H9 (cell line): Measurements from ENCODE around the gene TSC22D1. TPM values are rescaled to one million over a fixed set of nuclear protein-coding genes. Genes with fewer than 3 reads are reported as not detected.

Experiments used
- DNase-seq: peaks from one replicate; pipeline ENCODE4 v3.0.0-alpha.2; 2017
- H2AFZ ChIP-seq: one replicate; pipeline ENCODE4 v1.6.1; 2013; ENCODE audit warnings: mild to moderate bottlenecking, low read length, control low read depth, moderate library complexity
- H2AK5ac ChIP-seq: 2 replicates; pipeline ENCODE4 v1.6.1; 2013; ENCODE audit warnings: low read length, control low read depth, mixed read lengths; ENCODE audit not compliant: insufficient read length
- H2BK120ac ChIP-seq: one replicate; pipeline ENCODE4 v1.6.1; 2013; ENCODE audit warnings: low read depth, mild to moderate bottlenecking, low read length, control low read depth, inconsistent platforms; ENCODE audit not compliant: poor library complexity, severe bottlenecking
- H2BK12ac ChIP-seq: 2 replicates; pipeline ENCODE4 v1.6.1; 2013; ENCODE audit warnings: low read length, control low read depth, mixed read lengths, low read depth; ENCODE audit not compliant: insufficient read length
- H2BK15ac ChIP-seq: 2 replicates; pipeline ENCODE4 v1.6.1; 2013; ENCODE audit warnings: low read depth, low read length, control low read depth
- H2BK20ac ChIP-seq: one replicate; pipeline ENCODE4 v1.6.1; 2013; ENCODE audit warnings: low read depth, mild to moderate bottlenecking, low read length, control low read depth, inconsistent platforms; ENCODE audit not compliant: poor library complexity, severe bottlenecking
- H2BK5ac ChIP-seq: 2 replicates; pipeline ENCODE4 v1.6.1; 2013; ENCODE audit warnings: low read length, control low read depth, mixed read lengths; ENCODE audit not compliant: insufficient read length
- H3K14ac ChIP-seq: 2 replicates; pipeline ENCODE4 v1.6.1; 2013; ENCODE audit warnings: low read length, control low read depth; ENCODE audit not compliant: insufficient read depth
- H3K18ac ChIP-seq: 2 replicates; pipeline ENCODE4 v1.6.1; 2013; ENCODE audit warnings: low read depth, mild to moderate bottlenecking, mixed read lengths, low read length, control low read depth; ENCODE audit not compliant: insufficient read length
- H3K23ac ChIP-seq: 2 replicates; pipeline ENCODE4 v1.6.1; 2013; ENCODE audit warnings: low read length, control low read depth, mixed read lengths, low read depth; ENCODE audit not compliant: insufficient read length
- H3K23me2 ChIP-seq: 2 replicates; pipeline ENCODE4 v1.6.1; 2013; ENCODE audit warnings: low read depth, mild to moderate bottlenecking, mixed read lengths, low read length, control low read depth; ENCODE audit not compliant: insufficient read length, poor library complexity, severe bottlenecking
- H3K27ac ChIP-seq: 2 replicates; pipeline ENCODE4 v1.5.1; 2013; ENCODE audit warnings: low read length, control low read depth, mixed read lengths, low read depth; ENCODE audit not compliant: insufficient read length
- H3K27me3 ChIP-seq: 2 replicates; pipeline ENCODE4 v1.6.1; 2013; ENCODE audit warnings: low read length, control low read depth, inconsistent platforms; ENCODE audit not compliant: insufficient read depth
- H3K4ac ChIP-seq: 2 replicates; pipeline ENCODE4 v1.6.1; 2013; ENCODE audit warnings: low read depth, mild to moderate bottlenecking, control low read depth, inconsistent platforms, low read length, moderate library complexity
- H3K4me1 ChIP-seq: 2 replicates; pipeline ENCODE4 v1.6.1; 2013; ENCODE audit warnings: low read length, control low read depth, inconsistent platforms; ENCODE audit not compliant: insufficient read depth
- H3K4me2 ChIP-seq: 2 replicates; pipeline ENCODE4 v1.6.1; 2013; ENCODE audit warnings: low read length, control low read depth, mixed read lengths; ENCODE audit not compliant: insufficient read length, insufficient read depth
- H3K56ac ChIP-seq: 2 replicates; pipeline ENCODE4 v1.6.1; 2013; ENCODE audit warnings: low read depth, mild to moderate bottlenecking, mixed read lengths, low read length, control low read depth; ENCODE audit not compliant: insufficient read length
- H3K79me1 ChIP-seq: 2 replicates; pipeline ENCODE4 v1.6.1; 2013; ENCODE audit warnings: low read depth, mild to moderate bottlenecking, moderate library complexity, low read length, control low read depth, inconsistent platforms; ENCODE audit not compliant: insufficient read depth, poor library complexity, severe bottlenecking
- H3K79me2 ChIP-seq: 2 replicates; pipeline ENCODE4 v1.6.1; 2013; ENCODE audit warnings: low read length, control low read depth, inconsistent platforms; ENCODE audit not compliant: insufficient read depth
- H3K9ac ChIP-seq: 2 replicates; pipeline ENCODE4 v1.6.1; 2013; ENCODE audit warnings: low read length, control low read depth, mixed read lengths; ENCODE audit not compliant: insufficient read length; ENCODE audit errors: extremely low read depth
- H3K9me3 ChIP-seq: one replicate; pipeline ENCODE4 v1.6.1; 2013; ENCODE audit warnings: low read depth, low read length, inconsistent platforms; ENCODE audit not compliant: control insufficient read depth
- H3T11ph ChIP-seq: one replicate; pipeline ENCODE4 v1.6.1; 2013; ENCODE audit warnings: mild to moderate bottlenecking, low read length, control low read depth, inconsistent platforms
- H4K20me1 ChIP-seq: one replicate; pipeline ENCODE4 v1.6.1; 2013; ENCODE audit not compliant: control insufficient read depth, insufficient read length, insufficient read depth
- H4K5ac ChIP-seq: 2 replicates; pipeline ENCODE4 v1.6.1; 2013; ENCODE audit warnings: low read depth, mild to moderate bottlenecking, mixed read lengths, low read length, control low read depth; ENCODE audit not compliant: insufficient read length
- H4K8ac ChIP-seq: replicated peaks from 2 replicates; pipeline ENCODE4 v1.6.1; 2013; ENCODE audit warnings: low read length, control low read depth, mixed read lengths, low read depth; ENCODE audit not compliant: insufficient read length
- H4K91ac ChIP-seq: 2 replicates; pipeline ENCODE4 v1.6.1; 2013; ENCODE audit warnings: low read depth, mild to moderate bottlenecking, moderate library complexity, mixed read lengths, low read length, control low read depth; ENCODE audit not compliant: insufficient read length
- H3K27ac Mint-ChIP-seq, 3 experiments: 2 replicates in 2 of 3; 3 replicates in 1 of 3; pipeline ENCODE4 v1.8.0; 2020 to 2021; ENCODE audit warnings: mixed read lengths in 3 of 3, mild to moderate bottlenecking in 1 of 3, moderate library complexity in 1 of 3
- H3K27me3 Mint-ChIP-seq: 2 replicates; pipeline ENCODE4 v1.8.0; 2021; ENCODE audit warnings: low read depth, mild to moderate bottlenecking, moderate library complexity, mixed read lengths
- H3K36me3 Mint-ChIP-seq, 3 experiments: 2 replicates in 2 of 3; 3 replicates in 1 of 3; pipeline ENCODE4 v1.8.0; 2020 to 2021; ENCODE audit warnings: low read depth in 3 of 3, mixed read lengths in 3 of 3; ENCODE audit not compliant: insufficient read depth in 1 of 3
- H3K4me1 Mint-ChIP-seq, 2 experiments: 2 replicates each; pipeline ENCODE4 v1.8.0; 2020; ENCODE audit warnings: mixed read lengths in 2 of 2
- H3K4me3 Mint-ChIP-seq, 2 experiments: 2 replicates in 1 of 2; 3 replicates in 1 of 2; pipeline ENCODE4 v1.8.0; 2020 to 2021; ENCODE audit warnings: mild to moderate bottlenecking in 2 of 2, mixed read lengths in 2 of 2, moderate library complexity in 1 of 2
- H3K9me3 Mint-ChIP-seq, 2 experiments: 2 replicates in 1 of 2; 3 replicates in 1 of 2; pipeline ENCODE4 v1.8.0; 2020; ENCODE audit warnings: mild to moderate bottlenecking in 2 of 2, mixed read lengths in 2 of 2, moderate library complexity in 1 of 2
- CTCF ChIP-seq: fragments of 200-600 bp; sonication (generic); conservative IDR thresholded peaks from 3 replicates; pipeline ENCODE4 v1.8.0; 2021; ENCODE audit warnings: antibody characterized with exemption, mild to moderate bottlenecking
- WGBS: extraction: QIAGEN DNeasy Blood & Tissue Kit; methylation state at CpG from one replicate; pipeline ENCODE4 v1.1.7; 2013; ENCODE audit warnings: missing lambda C conversion rate, low lambda C conversion rate, mixed read lengths; ENCODE audit not compliant: insufficient read length; ENCODE audit errors: extremely low coverage; 5-methylcytosine and 5-hydroxymethylcytosine counted together
- total RNA-seq: library from RNA; stranded (reverse); gene quantifications from 2 replicates; pipeline ENCODE4 v1.2.1, GENCODE V29; 2021

TSC22D1 gene
- total RNA-seq, 1 experiment from 2014 or later = 76.7 TPM

DNA sequence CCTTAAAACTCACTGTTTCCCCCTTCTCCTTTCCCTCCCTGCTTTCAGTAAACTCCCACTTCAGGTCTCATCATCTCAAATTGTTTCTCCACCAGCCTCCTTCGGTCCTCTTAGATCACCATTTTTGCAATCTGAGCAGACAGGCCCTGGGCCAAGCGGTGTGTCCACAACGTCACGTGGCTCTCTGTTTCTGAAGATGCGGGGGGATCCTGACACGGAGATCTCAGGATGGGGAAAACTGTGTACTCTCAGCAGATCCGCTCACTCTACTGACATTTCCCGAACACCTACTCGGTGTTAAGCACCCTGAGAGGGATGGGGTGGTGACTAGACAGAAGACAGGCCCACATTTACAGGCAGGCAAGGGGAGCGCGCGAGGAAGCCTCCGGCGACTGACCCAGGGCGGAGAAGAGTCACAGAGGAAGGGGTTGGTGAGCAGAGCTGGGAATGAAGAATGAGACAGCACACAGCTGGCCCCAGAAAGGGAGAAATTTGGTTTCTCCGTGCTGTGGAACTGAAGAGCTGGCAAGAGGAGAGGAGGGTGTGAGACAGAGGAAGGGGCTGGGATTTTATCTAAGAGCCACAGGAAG is 163.7 kb downstream of the TSC22D1 start:
- no peak overlapping the region for H3K4ac ChIP-seq

More for the DNA sequence above, 163.7 kb downstream of the TSC22D1 start:
- Histone ChIP-seq H2BK20ac (no peak overlapping the region), H2BK5ac (no peak overlapping the region), H3K9me3 (no peaks in the 10 kb centered on the region), H3K4me2 (no peak overlapping the region), H4K5ac (no peak overlapping the region), H3T11ph (no peak overlapping the region), H2BK15ac (no peak overlapping the region), H3K23me2 (no peaks in the 10 kb centered on the region), H3K4me1 (peaks cover 9% of the 10 kb centered on the region), H3K9ac (no peak overlapping the region), H4K20me1 (no peaks in the 10 kb centered on the region), H3K18ac (no peak overlapping the region), H2AK5ac (no peak overlapping the region), H3K27me3 (no peaks in the 10 kb centered on the region), H3K14ac (no peak overlapping the region), H2BK12ac (no peak overlapping the region), H3K23ac (no peak overlapping the region), H4K8ac (no peak overlapping the region), H3K27ac (no peak overlapping the region), H4K91ac (no peak overlapping the region), H2AFZ (no peak overlapping the region), H3K79me1 (no peaks in the 10 kb centered on the region), H2BK120ac (no peak overlapping the region), H3K79me2 (no peaks in the 10 kb centered on the region), H3K56ac (no peak overlapping the region)
- H3K4me3 Mint-ChIP-seq = no peak overlapping the region
- peaks cover 29% of the 10 kb centered on the region for H3K27me3 Mint-ChIP-seq
- no peak for DNase-seq
- H3K4me1 Mint-ChIP-seq = peaks cover 40 to 45% of the 10 kb centered on the region in 2 experiments
- H3K36me3 Mint-ChIP-seq = peaks cover 0 to 5% (median 0%) of the 10 kb centered on the region in 3 experiments; a peak in 2 of 7 replicates
- no peak overlapping the region for H3K27ac Mint-ChIP-seq
- TF ChIP-seq CTCF = no peak
- H3K9me3 Mint-ChIP-seq = peaks cover 0 to 3% of the 10 kb centered on the region in 2 experiments; a peak in 2 of 5 replicates
- WGBS = no CpG with 5 or more reads among the region's 16 CpGs
